Stimulated activated CD8-positive, alpha-beta memory T cell treated with anti-CD3 and anti-CD28 coated beads, Interleukin-12 subunit alpha, Interleukin-12 subunit beta, amount 100 ng/mL, for 1 hour (primary cell): ENCODE measurements around the gene AK6.
"Not testable (repeated sequence)": the region's sequence is repeated elsewhere in the genome, so short reads cannot be mapped to it uniquely, and the experiment has no call there.

ENCODE experiments used
- DNase-seq: peaks from one replicate; pipeline ENCODE4 v3.0.0-alpha.2; 2020; ENCODE audit warnings: low read depth

Gene AK6

DNA sequence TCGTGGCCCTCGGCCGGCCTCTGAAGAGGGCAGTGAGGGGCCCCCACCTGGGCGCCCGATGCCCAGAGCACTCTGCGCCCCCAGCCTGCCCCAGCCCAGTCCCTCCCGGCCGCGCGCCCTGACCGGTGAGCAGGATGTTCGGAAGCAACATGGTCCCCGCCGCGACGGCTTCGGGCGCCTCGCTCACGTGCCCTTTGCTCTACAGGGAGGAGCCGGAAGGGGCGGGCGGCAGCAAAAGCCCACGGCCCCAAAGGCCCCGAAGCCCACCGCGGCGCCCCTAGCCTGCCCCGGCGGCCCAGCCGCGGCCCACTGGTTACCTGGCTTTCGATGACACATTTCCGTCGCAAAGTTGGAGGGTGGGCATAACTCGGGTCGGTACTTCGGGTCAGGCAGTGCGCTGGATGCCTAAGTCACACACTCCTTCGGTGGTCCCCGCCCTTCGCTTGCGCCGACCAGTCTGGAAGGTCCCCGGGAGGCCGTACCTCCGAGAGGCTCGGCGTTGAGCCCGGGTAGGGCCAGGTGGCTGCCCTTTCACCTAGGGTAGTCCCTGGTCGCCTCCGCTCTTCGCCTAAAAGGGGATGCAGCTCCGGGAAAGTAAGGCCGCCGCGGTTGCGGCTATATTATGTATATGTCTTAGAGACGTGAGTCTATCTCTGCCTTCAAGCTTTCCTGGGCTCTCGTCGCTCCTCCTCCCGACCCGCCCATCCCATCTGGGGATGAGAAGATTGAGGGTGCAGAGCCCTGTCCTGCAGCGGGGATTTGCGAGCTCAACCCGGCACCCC lies at the start of gene AK6, which contains the start of the genes RAD17 and TAF9:
AK6 (minus strand) TSS at position 181 of the 782 bp plus-strand sequence; CDS start at position 151, 30 bp downstream.
RAD17 (plus strand) TSS at position 479 of the 782 bp plus-strand sequence. CDS start 2,391 bp downstream, outside the sequence.
TAF9 (minus strand) TSS at position 181 of the 782 bp plus-strand sequence. CDS start 3,783 bp downstream, outside the sequence.
- DNase-seq: peak; percentile 85

DNA sequence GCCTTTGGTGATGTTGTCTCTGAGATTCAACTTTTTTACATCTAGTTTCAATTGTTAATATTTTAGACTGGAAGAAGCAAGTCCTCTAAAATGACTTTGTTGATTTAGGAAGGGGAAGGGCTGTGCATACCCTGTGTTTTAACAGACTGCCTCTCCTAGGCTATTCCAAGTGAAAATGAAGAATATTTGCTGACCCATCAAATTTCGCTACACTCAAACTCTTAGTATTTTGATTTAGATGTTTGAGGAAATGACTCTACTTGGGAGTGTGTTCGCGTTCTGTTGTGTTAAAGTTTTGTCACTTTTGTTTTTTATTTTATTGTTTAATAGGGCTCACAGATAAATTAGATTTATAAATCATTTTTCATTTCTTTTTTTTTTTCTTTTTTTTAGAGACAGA lies 49.2 kb upstream of the AK6 start:
- no peak for DNase-seq

DNA sequence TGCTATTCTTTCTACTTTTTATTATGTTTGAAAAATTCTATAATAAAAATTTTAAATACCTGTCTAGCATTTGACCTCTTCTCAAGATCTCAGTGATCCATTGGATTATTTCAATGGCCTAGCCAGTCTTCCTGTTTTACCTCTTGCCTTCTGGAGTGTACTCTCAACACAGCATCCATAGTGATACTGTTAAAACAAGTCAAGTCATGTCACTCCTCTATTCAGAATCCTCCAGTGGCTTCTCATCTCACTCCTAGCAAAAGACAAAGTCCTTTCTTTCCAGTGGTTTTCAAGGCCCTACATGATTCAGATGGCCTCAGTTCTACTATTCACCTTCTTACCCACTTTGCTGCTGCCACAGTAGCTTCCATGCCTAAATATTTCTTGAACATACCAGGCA lies 47.4 kb upstream of the AK6 start:
- DNase-seq: no peak

DNA sequence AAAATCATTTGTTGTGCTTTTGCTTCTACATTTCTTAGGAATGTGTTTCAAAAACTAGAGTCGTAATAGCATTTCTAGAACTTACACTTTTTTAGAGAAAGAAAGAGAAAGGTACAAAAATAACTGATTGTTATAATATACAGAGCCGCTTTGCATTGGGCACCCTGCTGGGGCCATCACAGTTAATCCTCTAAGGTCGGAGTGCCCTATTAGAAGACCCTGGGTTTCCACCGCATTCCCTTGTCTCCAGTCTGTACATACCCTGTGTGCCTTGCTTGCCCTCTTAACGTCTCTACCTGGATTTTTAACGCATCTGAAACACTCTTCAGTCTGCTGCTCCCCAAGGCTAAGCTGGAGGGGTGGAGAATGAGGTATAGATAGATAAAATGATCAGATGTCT lies 46.9 kb upstream of the AK6 start:
- DNase-seq: no peak

DNA sequence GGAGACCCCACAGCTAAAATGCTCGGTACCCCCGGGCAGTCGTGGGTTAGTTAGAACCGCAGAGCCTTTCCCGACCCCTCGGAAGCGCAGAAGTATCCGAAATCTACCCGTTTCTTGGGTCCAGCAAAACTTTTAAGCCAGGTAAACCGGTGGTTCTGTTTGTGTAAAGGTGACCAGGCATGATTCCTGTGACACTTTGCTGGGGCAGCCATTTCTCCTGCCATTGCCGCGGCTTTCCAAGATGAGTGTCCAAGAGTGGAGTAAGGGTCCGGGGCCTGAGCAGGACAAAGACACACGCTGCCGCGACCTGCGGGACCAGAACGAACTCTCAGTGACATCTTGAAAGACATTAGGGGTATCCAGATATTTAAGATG lies 46.3 kb upstream of the AK6 start:
- DNase-seq: no peak

DNA sequence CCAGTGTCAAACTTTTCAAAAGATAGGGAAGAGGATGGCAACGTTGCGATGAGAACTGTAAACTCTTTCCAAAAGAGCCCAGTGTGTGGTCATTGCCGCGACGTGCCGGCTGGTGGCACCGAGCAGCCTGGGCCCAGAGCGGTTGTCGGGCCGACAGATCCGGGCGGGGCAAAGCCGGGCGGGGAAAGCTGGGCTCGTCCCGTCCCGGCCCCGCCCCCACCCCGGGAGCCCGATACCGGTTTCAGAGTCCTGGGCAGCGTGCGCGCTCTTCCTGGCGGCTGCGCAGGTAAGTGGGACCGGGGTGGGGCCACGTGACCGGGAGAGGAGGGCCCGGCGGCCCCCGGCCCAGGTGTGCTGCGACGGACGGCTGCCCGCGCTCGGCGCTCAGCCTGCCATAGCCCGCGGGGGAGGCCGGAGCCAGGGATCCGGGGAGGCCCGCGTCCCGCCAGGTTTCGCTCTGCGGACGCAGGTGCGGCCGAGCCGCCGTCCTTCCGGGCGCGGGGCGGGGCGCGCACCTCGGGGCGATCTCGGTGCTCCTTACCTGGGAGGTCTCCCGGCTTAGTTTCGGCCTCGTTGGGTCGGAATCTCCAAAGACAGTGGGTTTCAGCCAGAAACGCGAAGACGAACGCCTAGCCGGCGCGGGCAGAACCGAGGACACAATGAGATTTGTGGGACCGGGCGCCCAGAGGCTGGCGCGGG lies 45.7 kb upstream of the AK6 start, which contains the start of gene MARVELD2:
MARVELD2 (plus strand) TSS at position 232 of the 699 bp plus-strand sequence. CDS start 4,270 bp downstream, outside the sequence.
- peak; percentile 16 for DNase-seq

DNA sequence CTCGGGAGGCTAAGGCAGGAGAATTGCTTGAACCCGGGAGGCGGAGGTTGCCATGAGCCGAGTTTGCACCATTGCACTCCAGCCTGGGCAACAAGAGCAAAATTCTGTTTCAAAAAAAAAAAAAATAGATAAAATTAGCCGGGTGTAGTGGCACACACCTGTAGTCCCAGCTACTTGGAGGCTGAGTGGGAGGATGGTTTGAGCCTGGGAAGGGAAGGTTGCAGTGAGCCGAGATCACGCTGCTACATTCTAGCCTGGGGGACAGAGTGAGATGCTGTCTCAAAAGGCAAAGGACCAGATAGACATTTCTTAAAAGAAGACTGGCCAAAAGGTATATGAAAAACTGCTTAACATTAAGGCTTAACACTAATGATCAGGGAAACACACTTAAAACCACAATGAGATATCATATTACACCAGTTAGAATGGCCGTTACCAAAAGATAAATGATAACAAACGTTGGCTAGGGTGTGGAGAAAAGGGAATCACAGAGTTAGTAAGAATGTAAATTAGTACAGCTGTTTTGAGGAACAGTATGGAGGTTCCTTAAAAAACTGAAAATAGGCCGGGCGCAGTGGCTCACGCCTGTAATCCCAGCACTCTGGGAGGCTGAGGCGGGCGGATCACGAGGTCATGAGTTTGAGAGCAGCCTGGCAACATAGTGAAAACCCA lies 35.5 kb upstream of the AK6 start:
- no peak for DNase-seq

DNA sequence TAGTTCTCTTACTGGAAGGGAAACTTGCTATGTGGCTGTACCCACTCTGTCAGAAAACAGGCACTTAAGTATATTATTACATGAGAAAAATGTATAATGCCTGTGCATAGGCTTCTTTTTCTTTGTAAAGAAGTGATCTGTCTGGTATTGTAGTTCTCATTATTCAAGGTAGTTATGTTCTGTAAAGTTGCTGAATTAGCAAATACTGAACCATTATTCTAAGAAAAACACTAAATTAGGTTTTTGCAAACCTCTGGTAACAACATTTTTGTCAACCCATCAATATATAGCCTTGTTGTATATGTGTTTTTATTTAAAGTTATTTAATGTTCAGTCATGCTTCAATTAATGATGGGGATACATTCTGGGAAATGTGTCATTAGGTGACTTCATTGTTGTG lies 9.1 kb upstream of the AK6 start:
- DNase-seq: no peak

DNA sequence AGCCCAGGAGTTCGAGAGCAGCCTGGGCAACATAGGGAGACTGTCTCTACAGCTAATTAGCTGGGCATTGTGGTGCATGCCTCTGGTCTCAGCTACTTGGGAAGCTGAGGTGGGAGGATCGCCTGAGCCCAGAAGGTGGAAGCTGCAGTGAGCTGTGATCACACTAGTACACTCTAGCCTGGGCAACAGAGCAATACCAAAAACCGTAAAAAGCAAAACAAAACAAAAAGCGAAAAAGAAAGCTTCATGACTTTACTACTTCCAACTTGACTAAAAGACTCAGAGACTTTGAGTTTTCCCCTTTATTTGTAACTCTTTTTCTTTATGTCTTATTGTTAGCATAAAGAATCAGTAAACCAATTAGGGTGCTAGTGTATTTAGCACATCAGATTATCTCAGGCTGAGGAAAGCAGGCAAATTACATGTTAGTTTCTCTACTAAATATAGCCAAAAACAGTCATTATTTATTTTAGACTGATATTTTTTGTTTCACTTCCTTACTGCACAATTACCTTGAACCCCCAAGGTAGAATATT lies 5.7 kb upstream of the AK6 start:
- DNase-seq: no peak

DNA sequence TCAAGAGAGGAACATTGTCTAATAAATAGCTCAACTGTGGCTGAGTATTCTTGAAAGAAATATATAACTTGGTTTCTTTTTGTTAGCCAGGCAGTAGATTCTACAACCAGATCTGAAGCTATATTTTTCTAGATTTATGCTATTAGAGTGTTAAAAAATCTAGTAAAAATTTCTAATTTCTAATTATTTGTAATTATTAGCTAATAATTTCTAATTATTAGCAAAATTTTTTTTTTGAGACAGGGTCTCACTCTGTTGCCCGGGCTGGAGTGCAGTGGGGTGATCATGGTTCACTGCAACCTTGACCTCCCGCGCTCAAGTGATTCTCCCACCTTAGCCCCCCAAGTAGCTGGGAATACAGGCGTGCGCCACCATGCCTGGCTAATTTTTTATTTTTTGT lies 3.1 kb upstream of the AK6 start:
- no peak for DNase-seq

DNA sequence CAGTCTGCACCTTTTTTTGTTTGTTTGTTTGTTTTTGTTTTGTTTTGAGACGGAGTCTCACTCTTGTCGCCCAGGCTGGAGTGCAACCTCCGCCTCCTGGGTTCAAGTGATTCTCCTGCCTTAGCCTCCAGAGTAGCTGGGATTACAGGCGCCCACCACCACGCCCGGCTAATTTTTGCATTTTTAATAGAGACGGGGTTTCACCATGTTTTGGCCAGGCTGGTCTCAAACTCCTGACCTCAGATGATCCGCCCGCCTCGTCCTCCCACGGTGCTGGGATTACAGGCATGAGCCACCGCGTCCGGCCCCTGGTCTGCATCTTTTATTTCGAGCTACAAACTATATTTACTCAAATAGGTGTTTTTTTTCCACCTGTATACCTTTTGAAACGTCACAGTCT lies 1.0 kb upstream of the AK6 start:
- DNase-seq: not testable (repeated sequence)

DNA sequence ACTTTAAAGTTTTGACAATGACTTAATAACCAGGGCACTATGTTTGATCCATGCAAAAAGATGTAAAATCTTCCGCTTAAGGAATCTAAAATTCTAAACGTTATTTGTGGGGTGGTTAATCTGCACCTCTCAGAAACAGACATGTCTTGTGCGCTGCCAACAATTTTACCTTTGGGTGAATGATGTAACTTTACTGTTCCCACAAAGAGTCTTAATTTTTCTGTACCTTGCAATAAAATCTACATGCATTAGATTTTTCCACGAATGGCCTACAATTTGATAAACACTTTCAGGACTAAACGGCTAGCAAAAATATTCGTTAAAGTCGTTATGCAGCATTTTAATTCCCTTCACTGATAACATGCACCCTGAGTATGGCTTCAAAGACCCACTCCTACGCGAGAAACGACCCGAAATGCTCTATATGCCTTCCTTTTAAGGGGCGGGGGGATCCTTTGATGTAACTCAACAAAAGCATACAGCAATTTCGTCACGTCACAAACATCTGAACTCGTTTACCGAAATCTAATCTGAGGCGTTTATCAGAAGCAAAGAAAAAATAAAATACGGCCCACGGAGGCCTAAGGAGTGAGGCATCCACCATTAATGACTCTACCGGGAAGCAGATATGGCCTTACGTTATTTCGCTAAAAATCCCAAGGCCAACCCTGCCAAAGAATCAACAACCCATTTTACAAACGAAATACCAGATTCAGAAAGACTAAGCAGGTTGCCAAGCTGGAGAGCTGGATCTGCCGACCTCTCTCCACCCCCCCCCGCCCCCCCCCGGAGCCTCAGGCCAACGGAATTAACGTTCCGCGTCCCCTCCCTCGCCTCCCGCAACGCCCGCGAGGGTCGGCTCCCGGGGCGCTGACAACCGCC lies 621 bp downstream of the AK6 start:
- DNase-seq: no peak

DNA sequence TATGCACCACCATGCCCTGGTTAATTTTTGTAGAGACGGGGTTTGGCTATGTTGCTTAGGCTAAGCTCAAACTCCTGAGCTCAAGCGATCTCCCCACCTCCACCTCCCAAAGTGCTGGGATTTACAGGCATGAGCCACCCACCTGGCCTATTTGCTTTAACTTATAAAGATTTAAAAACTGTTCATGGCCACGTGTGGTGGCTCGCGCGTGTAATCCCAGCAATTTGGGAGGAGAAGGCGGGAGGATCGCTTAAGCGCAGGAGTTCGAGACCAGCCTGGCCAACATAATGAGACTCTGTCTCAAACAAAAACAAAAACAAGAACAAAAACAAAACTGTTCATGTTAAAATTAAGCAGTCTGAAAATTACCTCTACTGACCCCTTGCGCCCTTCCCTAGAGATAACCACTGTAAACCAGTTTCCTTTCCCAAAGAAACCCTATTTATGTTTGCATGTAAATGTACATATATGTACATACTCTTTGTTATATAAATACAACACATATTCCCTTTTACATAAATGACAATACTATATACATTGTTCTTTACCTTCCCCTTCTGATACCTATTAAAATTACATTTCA lies 1.5 kb downstream of the AK6 start:
- DNase-seq: no peak

DNA sequence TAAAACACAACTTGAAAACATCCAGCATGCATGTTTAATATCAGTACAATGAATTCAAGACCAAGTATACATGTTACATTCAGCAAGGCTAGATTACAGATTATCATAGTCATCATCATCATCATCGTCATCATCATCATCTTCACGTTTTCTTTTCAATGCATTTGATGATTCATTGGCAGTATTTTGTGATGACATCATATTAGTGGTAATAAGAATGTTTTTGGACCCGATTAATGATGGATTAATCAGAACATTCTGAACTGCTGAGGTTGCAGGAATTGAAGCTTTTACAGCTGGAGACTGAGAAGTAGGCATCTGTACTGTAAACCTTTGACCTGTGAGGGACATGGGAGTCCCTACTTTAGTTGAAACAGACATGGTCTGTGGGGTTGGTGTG lies 4.5 kb downstream of the AK6 start:
- no peak for DNase-seq

DNA sequence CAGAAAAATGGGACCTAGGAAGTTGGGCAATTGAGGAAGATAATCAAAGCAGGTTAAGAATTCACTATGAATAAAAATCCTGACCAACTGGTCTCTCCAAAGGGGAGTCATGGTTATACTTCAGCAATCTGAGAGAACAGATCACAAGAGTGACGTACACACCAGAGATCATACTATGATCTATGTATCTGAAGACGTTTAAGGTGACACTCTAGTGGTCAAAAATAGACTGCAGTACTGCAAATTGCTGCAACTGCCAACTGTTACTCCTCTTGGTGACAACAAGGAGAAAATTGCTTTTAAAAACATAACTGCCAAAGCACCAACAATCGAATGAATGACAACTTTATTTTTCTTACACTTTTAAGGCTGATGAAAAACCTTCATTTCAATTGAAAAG lies 4.9 kb downstream of the AK6 start:
- DNase-seq: no peak

DNA sequence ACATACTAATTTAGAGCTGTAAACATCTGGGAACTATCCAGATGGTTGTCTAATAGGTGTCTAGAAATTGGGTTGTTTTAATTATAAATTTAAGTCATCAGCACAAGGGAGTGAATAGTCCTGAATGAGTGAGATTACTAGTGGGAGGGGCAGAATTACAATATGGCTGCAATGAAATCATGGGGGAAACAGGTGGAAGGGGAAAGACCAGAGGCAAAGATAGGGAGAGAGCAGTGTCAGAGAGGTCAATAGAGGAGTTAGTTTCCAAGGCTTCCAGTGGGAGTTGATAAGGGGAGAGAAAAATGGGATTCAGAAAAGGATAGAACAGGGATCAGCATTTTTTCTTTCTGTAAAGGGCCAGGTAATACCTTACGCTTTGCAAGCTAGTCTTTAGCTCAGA lies 8.9 kb downstream of the AK6 start:
- no peak for DNase-seq

DNA sequence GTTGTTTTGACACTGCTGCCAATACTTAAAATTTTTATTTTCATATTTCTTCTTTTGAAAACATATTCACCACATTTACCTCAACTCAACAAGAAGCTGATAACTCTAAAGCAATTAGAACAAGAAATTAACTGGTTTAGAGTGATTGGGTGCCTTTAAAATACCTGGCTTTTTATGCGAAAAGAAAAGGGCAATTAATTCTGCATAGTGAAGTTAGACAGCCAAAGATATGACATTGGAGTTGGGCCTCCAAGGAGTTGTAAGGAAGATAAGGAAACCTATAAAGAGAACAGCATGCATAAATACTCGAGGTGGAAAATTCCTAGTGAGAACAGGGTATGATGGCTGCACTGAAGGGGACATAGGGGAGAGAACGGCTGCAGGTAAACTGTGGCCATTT lies 9.6 kb downstream of the AK6 start:
- DNase-seq: no peak

DNA sequence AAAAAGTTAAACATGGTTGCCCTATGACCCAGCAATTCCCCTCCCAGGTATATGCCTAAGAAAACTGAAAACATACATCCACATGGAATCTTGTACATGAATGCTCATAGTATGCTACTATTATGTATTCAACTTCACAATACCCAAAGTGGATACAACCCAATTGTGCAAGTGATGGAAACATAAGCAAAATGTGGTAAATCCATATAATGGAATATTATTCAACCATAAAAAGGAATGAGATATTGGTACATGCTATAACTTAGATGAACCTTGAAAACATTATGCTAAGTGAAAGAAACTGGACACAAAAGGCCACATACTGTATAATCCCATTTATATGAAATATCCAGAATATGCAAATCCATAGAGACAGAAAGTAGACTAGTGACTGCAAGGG lies 18.7 kb downstream of the AK6 start:
- no peak for DNase-seq

DNA sequence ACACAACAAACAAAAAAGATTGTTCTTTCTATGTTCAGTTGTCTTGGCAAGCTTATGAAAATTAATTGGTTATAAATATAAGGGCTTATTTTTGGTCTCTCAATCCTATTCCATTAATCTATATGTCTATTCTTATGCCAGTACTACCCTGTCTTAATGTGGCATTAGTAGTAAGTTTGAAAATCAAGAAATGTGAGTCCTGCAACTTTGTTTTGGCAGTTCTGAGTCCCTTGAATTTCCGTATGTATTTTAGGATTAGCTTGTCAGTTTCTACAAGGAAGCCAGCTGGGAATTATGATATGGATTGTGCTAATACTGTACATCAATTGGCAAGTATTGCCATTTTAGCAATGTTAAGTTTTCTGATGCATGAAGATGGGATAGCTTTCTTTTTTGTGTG lies 26.2 kb downstream of the AK6 start:
- no peak for DNase-seq

DNA sequence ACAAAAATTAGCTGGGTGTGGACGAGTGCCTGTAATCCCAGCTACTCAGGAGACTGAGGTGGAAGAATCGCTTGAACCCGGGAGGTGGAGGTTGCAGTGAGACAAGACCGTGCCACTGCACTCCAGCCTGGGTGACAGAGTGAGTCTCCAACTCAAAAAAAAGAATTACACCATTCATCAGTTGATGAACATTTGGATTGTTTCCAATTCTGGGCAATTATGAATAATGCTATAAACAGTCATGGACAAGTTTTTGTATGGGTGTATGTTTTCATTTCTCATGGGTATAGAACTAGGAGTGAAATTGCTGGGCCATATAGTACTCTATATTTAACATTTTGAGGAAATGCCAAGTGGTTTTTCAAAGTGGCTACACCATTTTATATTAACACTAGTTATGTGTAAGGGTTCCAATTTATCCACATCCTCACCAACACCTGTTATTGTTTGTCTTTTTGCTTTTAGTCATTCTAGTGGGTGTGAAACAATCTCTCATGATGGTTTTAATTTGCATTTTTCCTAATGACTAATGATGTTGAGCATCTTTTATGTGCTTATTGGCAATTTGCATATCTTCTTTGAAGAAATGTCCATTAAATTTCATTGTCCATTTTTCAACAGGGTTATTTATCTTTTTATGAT lies 27.7 kb downstream of the AK6 start:
- DNase-seq: no peak
